Gastrocnemius medialis (tissue), 4 donors: ENCODE measurements around the gene FAM153A.
"Not testable (repeated sequence)": the region's sequence is repeated elsewhere in the genome, so short reads cannot be mapped to it uniquely, and the experiment has no call there.

ENCODE experiments used
- CTCF ChIP-seq, 5 experiments: fragments of 450-650 bp in 3 of 5; fragments of 200-600 bp in 2 of 5; sonication (generic) in 2 of 5; IDR thresholded peaks in 4 of 5; conservative IDR thresholded peaks in 1 of 5; 1 replicate in 4 of 5; 2 replicates in 1 of 5; pipeline ENCODE4 v1.5.1; 2016 to 2019; ENCODE audit warnings: antibody characterized with exemption in 5 of 5, mild to moderate bottlenecking in 3 of 5, moderate library complexity in 3 of 5
- POLR2A ChIP-seq, 2 donors: fragments of 450-650 bp; IDR thresholded peaks; one replicate each; pipeline ENCODE4 v1.6.1; 2017; ENCODE audit warnings: antibody characterized with exemption in 2 of 2, mild to moderate bottlenecking in 2 of 2, moderate library complexity in 2 of 2

- TF ChIP-seq CTCF (IDR thresholded peaks at IDR 0.05 in 4 of 5, conservative IDR thresholded peaks at IDR 0.05 in 1 of 5); POLR2A (IDR thresholded peaks at IDR 0.05): not testable (repeated sequence)
Observed at GRCh38 chr5:177722829-177723228, 59.9 kb downstream of the FAM153A start.
